ENCODE results near the gene ARFIP1. TPM values are rescaled to one million over a fixed set of nuclear protein-coding genes. Genes with fewer than 3 reads are reported as not detected.

The ARFIP1 gene
- total RNA-seq, 1 donor from 2014 or later: 37.2 TPM

DNA sequence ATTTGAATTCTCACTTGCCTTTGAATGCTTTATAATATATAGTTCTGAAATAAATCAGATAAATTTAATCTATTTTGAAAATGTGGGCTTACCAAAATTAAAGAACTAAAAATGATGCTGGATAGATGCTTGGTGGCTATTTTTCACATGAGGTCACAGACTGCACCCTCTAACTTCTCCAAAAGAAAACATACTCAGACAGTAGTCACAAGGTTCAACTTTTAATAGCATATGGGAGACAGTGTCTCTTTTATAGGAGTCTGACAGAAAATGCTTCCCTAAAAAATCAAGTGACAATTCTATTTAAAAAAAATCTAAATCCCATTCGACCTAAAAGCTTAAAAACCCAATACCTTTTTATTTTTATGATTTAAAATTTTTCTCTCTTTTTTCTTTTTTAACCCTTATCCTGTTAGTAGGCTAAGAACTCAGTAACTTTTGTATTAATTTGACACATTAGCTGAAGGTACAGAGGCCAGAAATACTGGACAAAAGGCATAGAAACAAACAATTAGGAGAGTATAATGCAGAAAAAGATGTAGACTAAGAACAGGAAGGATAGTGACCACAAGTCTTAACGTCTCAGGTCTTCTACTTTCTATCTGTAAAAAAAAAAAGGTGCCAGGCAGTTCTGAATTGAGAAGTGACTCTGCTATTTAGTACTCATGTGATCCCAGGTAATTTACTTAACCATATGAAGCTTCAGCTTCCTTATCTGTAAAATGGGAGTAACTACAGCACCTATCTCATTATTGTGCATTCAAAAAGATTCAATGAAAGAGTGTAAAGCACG is 7.8 kb upstream of the ARFIP1 start:
- H3K9me3 ChIP-seq: no peaks in the 10 kb centered on the region
- no peaks in the 10 kb centered on the region for H3K4me1 ChIP-seq
- intact Hi-C loops (cut with DNase I): no loop called here
- H3K27ac ChIP-seq: no peak overlapping the region
- H3K27me3 ChIP-seq (ENCODE audit: low read depth): no peaks in the 10 kb centered on the region
- H3K4me3 ChIP-seq: no peak overlapping the region
- TF ChIP-seq, protein P1, sequence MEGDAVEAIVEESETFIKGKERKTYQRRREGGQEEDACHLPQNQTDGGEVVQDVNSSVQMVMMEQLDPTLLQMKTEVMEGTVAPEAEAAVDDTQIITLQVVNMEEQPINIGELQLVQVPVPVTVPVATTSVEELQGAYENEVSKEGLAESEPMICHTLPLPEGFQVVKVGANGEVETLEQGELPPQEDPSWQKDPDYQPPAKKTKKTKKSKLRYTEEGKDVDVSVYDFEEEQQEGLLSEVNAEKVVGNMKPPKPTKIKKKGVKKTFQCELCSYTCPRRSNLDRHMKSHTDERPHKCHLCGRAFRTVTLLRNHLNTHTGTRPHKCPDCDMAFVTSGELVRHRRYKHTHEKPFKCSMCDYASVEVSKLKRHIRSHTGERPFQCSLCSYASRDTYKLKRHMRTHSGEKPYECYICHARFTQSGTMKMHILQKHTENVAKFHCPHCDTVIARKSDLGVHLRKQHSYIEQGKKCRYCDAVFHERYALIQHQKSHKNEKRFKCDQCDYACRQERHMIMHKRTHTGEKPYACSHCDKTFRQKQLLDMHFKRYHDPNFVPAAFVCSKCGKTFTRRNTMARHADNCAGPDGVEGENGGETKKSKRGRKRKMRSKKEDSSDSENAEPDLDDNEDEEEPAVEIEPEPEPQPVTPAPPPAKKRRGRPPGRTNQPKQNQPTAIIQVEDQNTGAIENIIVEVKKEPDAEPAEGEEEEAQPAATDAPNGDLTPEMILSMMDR (IDR thresholded peaks at IDR 0.05): no peak
- H3K36me3 ChIP-seq: no peaks in the 10 kb centered on the region
- ATAC-seq: no peak
- no peak for DNase-seq

DNA sequence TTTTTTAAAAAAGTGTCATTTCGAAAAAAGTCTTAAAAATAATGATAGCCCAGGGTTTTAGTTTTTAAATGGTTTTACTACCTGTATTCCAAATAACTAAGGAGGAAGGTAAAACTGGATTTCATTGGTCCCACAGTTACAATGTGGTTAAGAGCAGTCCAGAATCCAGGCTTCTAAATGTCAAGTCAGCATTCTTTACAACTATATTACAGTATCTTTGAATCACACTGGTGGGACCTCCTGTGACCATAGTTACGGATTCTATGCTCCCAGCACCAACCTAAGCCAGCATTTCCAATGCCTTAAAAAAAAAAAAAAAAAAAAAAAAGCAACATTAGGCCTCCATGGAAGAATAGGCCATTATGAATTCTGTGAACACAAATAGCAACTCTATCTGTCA is 6.4 kb upstream of the ARFIP1 start:
- ATAC-seq (no peak), DNase-seq (no peak)
- peaks cover 2% of the 10 kb centered on the region for H3K4me1 ChIP-seq
- H3K36me3 ChIP-seq: no peaks in the 10 kb centered on the region
- intact Hi-C loops (cut with DNase I): no loop called here
- H3K9me3 ChIP-seq: no peaks in the 10 kb centered on the region
- H3K27me3 ChIP-seq (ENCODE audit: low read depth): no peaks in the 10 kb centered on the region
- TF ChIP-seq, protein P1 (IDR thresholded peaks at IDR 0.05): no peak
- H3K4me3 ChIP-seq: no peak overlapping the region
- H3K27ac ChIP-seq: no peak overlapping the region

DNA sequence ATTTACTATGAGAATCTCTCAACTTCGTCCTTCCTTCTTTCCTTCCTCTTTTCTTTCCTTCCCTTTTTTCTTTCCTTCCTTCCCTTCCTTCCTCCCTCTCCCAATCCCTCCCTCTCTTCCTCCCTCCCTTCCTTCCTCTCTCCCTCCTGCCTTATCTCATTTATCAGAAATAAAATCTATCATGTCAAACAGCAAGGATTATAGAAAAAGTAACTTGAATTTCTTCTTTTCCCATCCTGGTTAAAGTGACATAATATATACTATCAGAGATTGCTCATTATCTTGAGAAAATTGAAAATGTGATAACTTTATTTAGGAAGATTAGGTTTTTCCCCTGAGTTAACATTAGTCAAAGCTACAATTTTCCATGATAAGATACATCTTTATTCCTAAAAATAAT is 5.8 kb upstream of the ARFIP1 start:
- ATAC-seq (no peak), DNase-seq (no peak)
- Histone ChIP-seq H3K4me1 (peaks cover 8% of the 10 kb centered on the region), H3K27ac (no peak overlapping the region), H3K27me3 (ENCODE audit: low read depth) (no peaks in the 10 kb centered on the region), H3K4me3 (no peak overlapping the region), H3K36me3 (no peaks in the 10 kb centered on the region), H3K9me3 (no peaks in the 10 kb centered on the region)
- intact Hi-C loops (cut with DNase I): no loop called here
- TF ChIP-seq, protein P1 (IDR thresholded peaks at IDR 0.05): no peak

DNA sequence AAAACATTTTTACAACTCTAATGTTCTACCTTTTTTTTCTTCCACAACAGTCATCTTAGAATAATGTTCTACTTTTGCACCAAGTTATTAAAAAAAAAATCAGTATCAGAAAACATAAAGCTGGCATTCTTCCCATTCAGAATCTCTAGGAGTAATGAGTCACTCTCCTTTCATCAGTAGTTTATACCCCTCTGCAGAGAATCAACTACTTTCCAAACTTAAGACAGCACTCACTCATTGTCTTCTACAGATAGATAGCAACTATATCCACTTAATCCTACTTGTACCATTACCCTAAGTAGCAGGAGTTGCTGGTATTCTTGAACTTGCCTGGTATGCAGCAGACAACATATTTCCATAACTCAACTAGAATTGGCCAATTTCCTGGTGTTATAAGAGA is 3.4 kb upstream of the ARFIP1 start:
- TF ChIP-seq, protein P1 (IDR thresholded peaks at IDR 0.05): no peak
- intact Hi-C loops (cut with DNase I): no loop called here
- Histone ChIP-seq H3K4me1 (peaks cover 19% of the 10 kb centered on the region), H3K9me3 (no peaks in the 10 kb centered on the region), H3K4me3 (no peak overlapping the region), H3K27ac (no peak overlapping the region), H3K27me3 (ENCODE audit: low read depth) (no peaks in the 10 kb centered on the region), H3K36me3 (no peaks in the 10 kb centered on the region)
- no peak for ATAC-seq
- DNase-seq: no peak

DNA sequence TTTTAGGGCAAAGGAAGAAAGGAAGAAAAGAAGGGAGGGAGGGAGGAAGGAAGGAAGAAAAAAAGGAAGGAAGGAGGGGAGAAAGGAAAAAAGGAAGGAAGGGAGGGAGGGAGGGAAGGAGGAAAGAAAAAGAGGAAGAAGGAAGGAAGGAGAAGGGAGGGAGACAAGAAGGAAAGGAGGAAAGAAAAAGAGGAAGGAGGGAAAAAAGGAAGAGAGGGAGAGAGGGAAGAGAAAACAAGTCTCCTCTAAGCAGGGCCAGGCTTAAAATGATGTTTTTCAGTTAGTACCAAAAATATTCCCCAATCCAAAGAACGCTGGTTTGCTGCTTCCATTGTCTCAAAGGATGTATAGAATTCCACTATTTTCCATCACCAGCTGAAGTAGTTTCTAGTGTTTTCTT is 2.3 kb upstream of the ARFIP1 start:
- DNase-seq (no peak), ATAC-seq (no peak)
- H3K36me3 ChIP-seq: no peaks in the 10 kb centered on the region
- H3K27ac ChIP-seq: no peak overlapping the region
- H3K9me3 ChIP-seq: no peaks in the 10 kb centered on the region
- TF ChIP-seq, protein P1 (IDR thresholded peaks at IDR 0.05): no peak
- H3K4me1 ChIP-seq: peaks cover 28% of the 10 kb centered on the region
- intact Hi-C loops (cut with DNase I): no loop called here
- H3K4me3 ChIP-seq: no peak overlapping the region
- H3K27me3 ChIP-seq (ENCODE audit: low read depth): no peaks in the 10 kb centered on the region

Measured in lower lobe of right lung (tissue), 2 donors.